ENCODE data around the gene KIAA0825.

DNA sequence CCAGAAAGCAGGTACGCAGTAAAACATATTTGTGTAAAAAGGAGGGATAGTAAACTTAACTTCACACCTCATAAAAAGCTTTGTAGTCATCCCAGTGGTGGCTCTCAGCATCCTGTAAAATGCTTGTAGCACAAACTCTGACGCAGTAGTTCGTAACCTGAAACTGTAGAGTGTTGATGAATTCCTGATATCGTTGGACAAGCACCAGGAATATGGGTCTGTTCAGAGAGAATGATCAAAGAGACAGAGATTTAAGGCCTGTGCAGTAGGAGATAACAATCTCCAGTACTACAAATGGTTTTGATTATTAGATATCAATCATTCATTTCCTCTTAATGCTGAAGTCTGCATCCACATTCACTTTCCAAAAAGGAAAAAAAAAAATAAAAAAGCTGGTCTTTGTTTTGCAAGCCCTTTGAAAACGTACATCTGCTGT lies 148.5 kb downstream of the KIAA0825 start:
- TF ChIP-seq, protein P1, sequence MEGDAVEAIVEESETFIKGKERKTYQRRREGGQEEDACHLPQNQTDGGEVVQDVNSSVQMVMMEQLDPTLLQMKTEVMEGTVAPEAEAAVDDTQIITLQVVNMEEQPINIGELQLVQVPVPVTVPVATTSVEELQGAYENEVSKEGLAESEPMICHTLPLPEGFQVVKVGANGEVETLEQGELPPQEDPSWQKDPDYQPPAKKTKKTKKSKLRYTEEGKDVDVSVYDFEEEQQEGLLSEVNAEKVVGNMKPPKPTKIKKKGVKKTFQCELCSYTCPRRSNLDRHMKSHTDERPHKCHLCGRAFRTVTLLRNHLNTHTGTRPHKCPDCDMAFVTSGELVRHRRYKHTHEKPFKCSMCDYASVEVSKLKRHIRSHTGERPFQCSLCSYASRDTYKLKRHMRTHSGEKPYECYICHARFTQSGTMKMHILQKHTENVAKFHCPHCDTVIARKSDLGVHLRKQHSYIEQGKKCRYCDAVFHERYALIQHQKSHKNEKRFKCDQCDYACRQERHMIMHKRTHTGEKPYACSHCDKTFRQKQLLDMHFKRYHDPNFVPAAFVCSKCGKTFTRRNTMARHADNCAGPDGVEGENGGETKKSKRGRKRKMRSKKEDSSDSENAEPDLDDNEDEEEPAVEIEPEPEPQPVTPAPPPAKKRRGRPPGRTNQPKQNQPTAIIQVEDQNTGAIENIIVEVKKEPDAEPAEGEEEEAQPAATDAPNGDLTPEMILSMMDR (IDR thresholded peaks at IDR 0.05) = no peak
- TF ChIP-seq POLR2A (IDR thresholded peaks at IDR 0.05) = no peak

Data from testis (tissue), 2 donors.